Mononuclear cell (primary cell): ENCODE measurements around the gene METRN. TPM values are rescaled to one million over a fixed set of nuclear protein-coding genes. Genes with fewer than 3 reads are reported as not detected.
"Not testable (repeated sequence)": the region's sequence is repeated elsewhere in the genome, so short reads cannot be mapped to it uniquely, and the experiment has no call there.

Experiments used
- H3K27me3 ChIP-seq: 2 replicates; pipeline ENCODE4 v1.6.0; 2011; ENCODE audit warnings: low read length, control low read depth; ENCODE audit not compliant: insufficient read depth
- H3K4me1 ChIP-seq: 2 replicates; pipeline ENCODE4 v1.5.1; 2011; ENCODE audit warnings: mild to moderate bottlenecking, low read length, control low read depth; ENCODE audit not compliant: insufficient read depth
- H3K4me3 ChIP-seq: 2 replicates; pipeline ENCODE4 v1.5.1; 2011; ENCODE audit warnings: mild to moderate bottlenecking, low read length, moderate library complexity
- H3K9me3 ChIP-seq: 2 replicates; pipeline ENCODE4 v1.5.1; 2011; ENCODE audit warnings: low read depth, mild to moderate bottlenecking, control low read depth, low read length
- total RNA-seq: library from RNA; depleted of rRNA; stranded (reverse); fragments of >200 nt; gene quantifications from one replicate; pipeline ENCODE4 v1.2.3, GENCODE V29; 2012

Gene METRN
- total RNA-seq, 1 donor: 4.8 TPM

DNA sequence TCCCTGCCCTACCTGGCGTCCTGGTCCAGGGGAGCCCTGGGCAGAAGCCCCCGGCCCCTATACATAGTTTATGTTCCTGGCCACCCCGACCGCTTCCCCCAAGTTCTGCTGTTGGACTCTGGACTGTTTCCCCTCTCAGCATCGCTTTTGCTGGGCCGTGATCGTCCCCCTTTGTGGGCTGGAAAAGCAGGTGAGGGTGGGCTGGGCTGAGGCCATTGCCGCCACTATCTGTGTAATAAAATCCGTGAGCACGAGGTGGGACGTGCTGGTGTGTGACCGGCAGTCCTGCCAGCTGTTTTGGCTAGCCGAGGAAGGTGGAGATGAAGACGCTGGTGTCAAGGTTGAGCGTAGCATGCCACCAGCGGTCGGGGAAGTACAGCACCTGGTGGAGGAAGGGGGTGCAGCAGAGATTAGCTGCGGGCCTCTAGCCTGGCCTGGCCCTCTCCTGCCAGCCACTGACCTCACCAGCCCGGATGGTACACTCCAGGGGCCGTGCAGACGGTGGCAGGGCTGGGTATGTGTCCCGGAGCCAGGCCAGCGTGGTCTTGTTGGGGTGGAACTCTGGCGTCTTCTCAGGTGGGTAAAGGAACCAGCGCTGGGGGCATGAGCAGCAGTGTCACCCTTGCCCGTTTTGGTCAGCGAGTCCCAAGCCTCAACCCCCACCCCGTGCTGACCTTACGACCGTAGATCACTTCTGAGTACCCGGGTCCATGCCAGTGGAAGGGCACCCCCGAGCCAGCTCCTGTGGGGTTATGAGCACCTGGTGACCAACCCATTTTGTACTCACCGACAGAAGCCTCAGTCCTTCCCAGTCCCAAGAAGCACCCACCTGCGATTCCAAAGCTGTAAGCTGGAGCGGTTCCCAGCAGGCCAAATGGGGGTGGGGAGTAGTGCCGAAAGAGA, 32.2 kb upstream of the METRN start:
- Histone ChIP-seq H3K9me3 (no peaks in the 10 kb centered on the region), H3K4me1 (peaks cover 52% of the 10 kb centered on the region), H3K4me3 (no peak overlapping the region), H3K27me3 (no peaks in the 10 kb centered on the region)

- H3K4me1 ChIP-seq: peaks cover 52% of the 10 kb centered on the region
- H3K27me3 ChIP-seq: no peaks in the 10 kb centered on the region
- no peaks in the 10 kb centered on the region for H3K9me3 ChIP-seq
- H3K4me3 ChIP-seq: peak overlapping the region; percentile 44
Observed at GRCh38 chr16:683396-684070, 31.4 kb upstream of the METRN start.

DNA sequence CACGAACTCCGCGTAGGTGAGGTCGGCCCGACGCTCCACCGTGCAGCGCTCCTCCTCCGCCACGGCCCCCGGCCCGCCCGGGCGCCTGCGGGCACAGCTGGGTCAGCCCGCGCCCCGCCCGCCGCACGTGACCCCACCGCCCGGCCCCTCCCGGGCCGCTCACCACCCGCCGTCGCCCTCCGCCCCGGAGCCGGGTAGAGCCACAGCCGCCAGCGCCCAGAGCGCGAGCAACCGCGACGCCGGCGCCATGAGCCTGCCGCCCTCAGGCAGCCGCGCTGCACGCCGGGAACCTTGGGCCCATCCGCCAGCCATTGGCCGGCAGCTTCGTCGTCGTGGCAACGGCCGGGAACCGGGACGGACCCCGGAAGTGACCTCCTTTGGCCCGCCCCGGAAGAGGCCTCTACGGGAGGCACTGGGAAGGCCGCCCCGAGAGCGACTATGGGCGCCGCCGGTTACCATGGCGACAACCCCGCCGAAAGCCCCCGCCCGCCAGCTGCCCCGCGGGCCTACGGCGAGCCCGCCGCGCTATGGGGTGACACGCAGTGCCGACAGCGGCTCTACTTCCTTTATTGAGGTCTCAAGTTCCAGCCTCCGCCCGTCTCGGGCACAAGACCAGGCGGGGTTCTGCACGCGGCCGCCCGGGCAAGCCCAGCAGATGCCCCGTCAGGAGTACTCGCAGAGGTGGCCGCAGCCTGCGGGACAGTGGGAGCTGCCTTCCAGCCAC, 30.7 kb upstream of the METRN start, which contains the start of gene JMJD8:
JMJD8 (minus strand) TSS at position 264 of the 724 bp plus-strand sequence; CDS start at position 249, 15 bp downstream.
- peak within 1 kb of the TSS; percentile 44 for H3K4me3 ChIP-seq

DNA sequence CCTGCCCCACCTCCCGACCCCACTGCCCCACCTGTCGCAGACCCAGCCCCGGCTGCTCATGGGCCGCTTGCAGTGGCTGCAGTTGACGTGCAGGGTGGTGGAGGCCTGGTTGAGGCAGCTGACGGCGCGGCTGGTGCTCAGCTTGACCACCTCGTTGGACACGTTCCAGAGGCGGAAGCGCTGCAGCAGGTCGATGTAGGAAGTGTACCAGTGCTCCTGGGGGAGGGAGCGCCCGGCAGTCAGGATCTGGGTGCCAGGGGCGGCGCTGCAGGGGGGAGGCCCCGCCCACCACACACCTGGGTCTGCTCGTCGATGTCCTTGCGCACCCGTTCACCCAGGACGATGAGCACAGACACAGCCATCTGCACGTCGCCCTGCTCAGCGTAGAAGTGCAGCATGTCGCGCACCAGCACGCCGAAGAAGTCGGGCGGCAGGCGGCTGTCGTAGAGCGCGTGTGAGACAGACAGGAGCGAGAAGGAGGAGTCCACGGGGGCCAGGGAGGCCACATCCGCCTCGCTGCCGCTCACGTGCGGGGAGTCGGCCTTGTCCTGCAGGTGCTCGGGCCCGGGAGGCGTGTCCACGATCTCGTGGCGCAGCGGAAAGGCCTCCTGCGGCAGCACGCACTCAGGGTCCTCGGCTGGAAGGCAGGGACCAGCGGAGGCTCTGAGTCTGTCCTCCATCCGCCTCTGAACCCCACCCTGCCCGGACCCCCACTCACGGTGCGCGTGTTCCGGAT, 29.8 kb upstream of the METRN start:
- Histone ChIP-seq H3K27me3 (no peaks in the 10 kb centered on the region), H3K4me1 (peaks cover 57% of the 10 kb centered on the region), H3K4me3 (no peak overlapping the region)

More for the DNA sequence above, 30.7 kb upstream of the METRN start, which contains the start of gene JMJD8:
- Histone ChIP-seq H3K4me1 (peaks cover 54% of the 10 kb centered on the region), H3K9me3 (no peaks in the 10 kb centered on the region), H3K27me3 (no peaks in the 10 kb centered on the region)

DNA sequence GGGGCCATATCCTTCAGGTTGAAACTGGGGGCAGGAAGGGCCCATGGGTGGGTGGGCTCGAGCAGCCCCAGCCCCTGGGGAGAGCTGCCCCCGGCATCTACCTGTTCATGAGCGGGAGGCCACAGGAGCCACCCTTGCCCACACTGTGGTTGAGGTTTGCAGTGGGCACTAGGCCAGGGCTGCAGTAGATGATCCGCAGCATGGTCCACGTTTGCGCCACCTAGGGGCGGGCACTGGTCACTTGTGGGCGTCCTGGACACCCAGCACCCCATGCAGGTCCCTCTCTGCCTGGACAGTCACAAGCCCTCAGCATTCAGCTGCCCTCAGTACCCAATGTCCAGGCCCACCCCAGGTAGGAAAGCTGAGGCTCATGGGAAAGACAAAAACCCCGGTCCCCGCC, 29.0 kb upstream of the METRN start:
- H3K4me1 ChIP-seq: peaks cover 57% of the 10 kb centered on the region
- H3K4me3 ChIP-seq: no peak overlapping the region
- H3K27me3 ChIP-seq: no peaks in the 10 kb centered on the region
- no peaks in the 10 kb centered on the region for H3K9me3 ChIP-seq

More for the DNA sequence above, 29.8 kb upstream of the METRN start:
- H3K9me3 ChIP-seq: no peaks in the 10 kb centered on the region

DNA sequence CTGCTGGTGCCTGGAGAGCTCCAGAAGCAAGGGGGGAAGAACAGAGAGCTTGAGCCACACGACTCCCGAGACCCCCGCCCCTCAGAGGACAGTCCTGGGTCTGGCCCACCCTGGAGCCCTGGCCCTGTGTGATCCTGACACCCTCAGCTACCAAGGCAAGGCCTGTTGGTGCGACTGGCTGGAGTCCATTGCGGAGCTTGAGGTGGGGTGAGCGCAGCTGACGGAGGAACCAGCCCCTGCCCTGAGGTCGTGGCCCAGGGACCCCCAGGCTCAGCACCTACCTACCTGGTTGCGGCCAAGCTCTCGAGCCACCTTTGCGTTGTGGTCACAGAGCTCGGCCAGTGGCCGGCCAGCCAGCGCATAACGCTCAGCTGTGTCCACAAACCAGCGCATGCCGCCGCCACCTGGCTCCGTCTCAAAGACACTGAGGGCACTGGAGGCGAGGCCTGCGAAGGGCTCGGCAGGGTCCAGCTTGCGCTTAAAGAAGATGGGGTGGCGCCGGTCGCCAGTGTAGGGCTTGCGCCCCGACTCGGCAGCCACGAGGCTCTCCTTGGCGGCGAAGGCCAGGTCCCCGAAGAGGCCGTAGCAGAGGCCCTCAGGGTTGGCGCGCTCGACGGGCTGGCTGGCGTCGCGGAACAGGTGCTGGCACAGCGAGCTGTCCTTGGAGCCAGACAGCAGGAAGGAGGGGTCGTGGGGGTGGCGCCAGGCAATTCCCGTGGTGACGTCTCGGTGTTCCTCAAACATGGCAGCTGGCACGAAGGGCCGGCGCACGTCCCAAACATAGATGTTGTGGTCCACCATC, 28.3 kb upstream of the METRN start:
- H3K27me3 ChIP-seq: no peaks in the 10 kb centered on the region
- no peak overlapping the region for H3K4me3 ChIP-seq
- H3K4me1 ChIP-seq: peaks cover 50% of the 10 kb centered on the region
- no peaks in the 10 kb centered on the region for H3K9me3 ChIP-seq

DNA sequence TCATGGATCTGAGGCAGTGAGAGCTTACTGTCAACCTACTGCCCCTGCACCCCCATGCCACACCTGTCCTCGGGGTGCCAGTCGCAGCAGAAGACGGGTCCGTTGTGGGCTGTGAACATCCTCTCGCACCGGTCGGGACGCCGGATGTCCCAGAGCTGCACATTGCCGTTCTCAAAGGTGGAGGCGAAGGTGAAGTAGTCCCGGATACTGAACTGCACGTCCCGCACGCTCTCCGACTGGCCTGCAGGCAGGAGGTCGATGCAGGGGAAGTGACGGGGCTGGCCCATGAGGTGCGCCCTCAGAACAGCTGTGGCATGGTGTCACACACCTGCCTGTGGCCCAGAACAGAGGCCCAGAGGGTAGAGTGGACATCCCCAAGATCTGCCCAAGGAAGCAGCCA, 27.4 kb upstream of the METRN start:
- Histone ChIP-seq H3K4me1 (peaks cover 43% of the 10 kb centered on the region), H3K27me3 (peaks cover 6% of the 10 kb centered on the region), H3K4me3 (no peak overlapping the region), H3K9me3 (no peaks in the 10 kb centered on the region)

- H3K4me1 ChIP-seq: peaks cover 31% of the 10 kb centered on the region
- H3K9me3 ChIP-seq: no peaks in the 10 kb centered on the region
- peaks cover 14% of the 10 kb centered on the region for H3K27me3 ChIP-seq
- H3K4me3 ChIP-seq: peak overlapping the region; percentile 63
Observed at GRCh38 chr16:689175-689897, 25.6 kb upstream of the METRN start.

- peaks cover 24% of the 10 kb centered on the region for H3K27me3 ChIP-seq
- H3K9me3 ChIP-seq, H3K4me3 ChIP-seq: not testable (repeated sequence)
- H3K4me1 ChIP-seq: peaks cover 35% of the 10 kb centered on the region
Observed at GRCh38 chr16:691242-691641, 23.7 kb upstream of the METRN start.

DNA sequence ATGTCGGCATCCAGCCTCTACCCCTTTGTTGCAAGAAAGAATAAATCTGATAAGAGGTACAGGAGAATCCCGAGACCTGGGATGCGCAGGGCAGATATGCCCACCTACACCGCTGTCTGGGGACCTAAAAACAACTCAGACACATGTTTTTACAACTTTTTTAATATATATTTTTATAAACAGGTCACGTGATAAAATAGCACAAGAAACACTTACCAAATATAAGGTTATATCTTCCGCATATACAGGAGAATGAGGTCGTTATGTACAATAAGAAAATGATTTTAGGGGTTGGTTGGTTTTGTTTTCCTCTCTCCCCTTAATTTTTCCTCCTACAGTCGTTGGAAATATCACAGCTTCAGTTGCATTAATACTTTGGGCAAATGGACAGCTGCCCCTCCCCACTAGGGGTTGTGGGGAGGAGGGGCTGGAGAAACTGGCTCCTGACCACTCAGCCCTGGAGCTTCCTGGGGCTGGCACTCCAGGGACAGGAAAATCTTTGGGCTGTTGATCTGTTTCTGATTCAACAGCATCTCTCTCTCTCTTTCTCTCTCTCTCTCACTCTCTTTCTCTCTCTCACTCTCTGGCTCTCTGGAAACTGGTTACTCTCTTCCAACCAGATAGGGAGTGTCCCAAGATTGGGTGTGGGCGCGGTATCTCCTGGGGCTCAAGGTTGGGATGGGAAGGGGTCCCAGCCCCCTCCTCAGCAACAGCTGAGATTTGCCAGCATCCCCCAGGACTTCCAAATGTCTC, 22.4 kb upstream of the METRN start:
- Histone ChIP-seq H3K9me3 (no peaks in the 10 kb centered on the region), H3K4me1 (peaks cover 36% of the 10 kb centered on the region), H3K27me3 (peaks cover 26% of the 10 kb centered on the region), H3K4me3 (no peak overlapping the region)

DNA sequence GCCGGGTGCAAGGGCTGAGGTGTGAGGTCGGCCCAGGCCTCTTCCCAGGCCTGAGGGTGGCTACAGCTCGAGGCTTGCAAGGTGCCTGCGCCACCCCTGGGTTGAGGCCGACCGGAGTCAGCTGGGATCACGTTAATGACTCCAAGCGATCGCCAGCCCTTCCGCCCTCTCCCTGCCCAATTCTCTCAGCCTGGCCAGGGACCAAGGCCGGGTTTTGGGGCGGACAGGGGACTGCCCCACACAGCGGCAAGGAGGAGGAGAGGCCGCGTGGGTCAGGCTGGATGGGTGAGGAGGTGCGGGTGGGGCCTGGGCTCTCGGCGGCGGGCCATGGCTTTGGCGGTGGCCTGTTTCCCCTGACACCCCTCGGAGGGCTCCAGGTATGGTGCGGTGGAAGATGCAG, 21.6 kb upstream of the METRN start:
- H3K27me3 ChIP-seq: peaks cover 26% of the 10 kb centered on the region
- H3K9me3 ChIP-seq: no peaks in the 10 kb centered on the region
- peaks cover 36% of the 10 kb centered on the region for H3K4me1 ChIP-seq
- no peak overlapping the region for H3K4me3 ChIP-seq

DNA sequence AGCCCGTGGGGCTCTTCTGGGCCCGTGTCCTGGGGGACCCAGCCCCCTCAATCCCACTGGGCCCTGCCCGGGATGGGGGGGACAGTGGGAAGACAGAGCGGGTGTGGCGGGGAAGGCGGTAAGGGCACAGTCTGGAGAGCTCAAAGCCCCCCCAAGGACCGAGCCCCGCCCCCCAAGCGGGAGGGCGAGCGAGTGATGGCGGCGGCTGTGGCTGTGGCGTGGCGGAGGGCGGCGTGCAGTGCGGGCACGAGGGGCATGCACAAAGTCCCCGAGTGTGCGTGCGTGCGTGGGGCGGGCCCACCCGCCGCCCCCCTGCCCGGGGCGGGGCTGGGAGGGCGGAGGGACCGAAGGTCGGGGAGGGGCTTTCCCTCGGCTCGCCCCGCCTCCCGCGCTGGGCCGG, 21.2 kb upstream of the METRN start:
- Histone ChIP-seq H3K4me3 (no peak overlapping the region), H3K9me3 (no peaks in the 10 kb centered on the region), H3K4me1 (peaks cover 34% of the 10 kb centered on the region), H3K27me3 (peaks cover 26% of the 10 kb centered on the region)
